GM21723 (cell line): Measurements from ENCODE around the gene CAMTA1.

Experiments used
- ATAC-seq: cut with Tn5 transposase; IDR thresholded peaks from one replicate; pipeline ENCODE4 v1.9.1; 2021; ENCODE audit warnings: mild to moderate bottlenecking, moderate library complexity; ENCODE audit not compliant: unreplicated experiment

Gene CAMTA1

DNA sequence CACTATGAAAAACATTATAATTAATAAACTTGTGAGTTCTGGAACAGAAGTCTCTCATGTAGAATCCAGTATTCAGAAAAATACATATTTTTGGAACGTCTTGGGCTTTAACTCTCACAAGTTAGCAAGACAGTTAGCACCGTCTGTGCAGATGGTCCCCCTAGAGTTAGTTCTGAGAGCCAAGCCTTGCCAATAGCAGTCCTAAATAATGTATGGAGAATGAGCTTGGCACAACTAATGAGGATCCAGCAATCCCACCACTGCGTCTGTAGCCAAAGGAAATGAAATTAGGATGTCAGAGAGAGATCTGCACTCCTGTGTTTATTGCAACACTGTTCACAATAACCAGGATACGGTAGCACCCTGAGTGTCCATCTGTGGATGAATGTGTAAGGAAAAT lies 931.3 kb downstream of the CAMTA1 start:
- ATAC-seq = no peak

- ATAC-seq = no peak
These were observed 932.6 kb downstream of the CAMTA1 start for GRCh38 chr1:7717748-7718368.

DNA sequence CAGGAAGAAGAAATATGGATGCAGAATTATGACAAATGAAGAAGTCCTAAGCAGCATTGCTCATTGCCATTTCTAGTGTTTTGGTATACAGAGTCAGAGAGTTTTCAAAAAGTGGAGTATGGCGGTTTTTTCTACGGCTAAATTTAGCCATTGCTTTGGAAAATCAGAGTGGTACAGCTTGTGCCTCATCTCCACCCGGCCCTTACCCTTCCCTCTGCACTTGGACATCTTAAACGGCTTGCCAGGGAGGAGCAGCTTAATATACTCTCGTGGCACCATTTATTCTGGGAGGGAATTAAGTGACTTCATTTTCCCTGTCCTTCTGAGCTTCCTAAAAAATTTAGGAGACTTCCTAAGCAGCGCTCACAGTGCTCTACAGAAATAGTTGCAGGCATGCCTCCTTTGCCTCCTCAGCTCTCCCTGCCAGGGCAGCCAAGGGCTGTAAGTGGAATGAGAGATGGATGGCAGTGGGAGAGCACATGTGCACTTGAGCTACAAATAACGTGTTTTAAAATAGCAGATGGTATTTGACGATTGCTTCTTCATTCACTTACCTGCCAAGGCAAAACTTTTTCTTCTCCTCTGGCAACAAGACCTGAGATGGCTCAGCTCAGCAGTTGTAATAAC lies 934.3 kb downstream of the CAMTA1 start:
- ATAC-seq = no peak

DNA sequence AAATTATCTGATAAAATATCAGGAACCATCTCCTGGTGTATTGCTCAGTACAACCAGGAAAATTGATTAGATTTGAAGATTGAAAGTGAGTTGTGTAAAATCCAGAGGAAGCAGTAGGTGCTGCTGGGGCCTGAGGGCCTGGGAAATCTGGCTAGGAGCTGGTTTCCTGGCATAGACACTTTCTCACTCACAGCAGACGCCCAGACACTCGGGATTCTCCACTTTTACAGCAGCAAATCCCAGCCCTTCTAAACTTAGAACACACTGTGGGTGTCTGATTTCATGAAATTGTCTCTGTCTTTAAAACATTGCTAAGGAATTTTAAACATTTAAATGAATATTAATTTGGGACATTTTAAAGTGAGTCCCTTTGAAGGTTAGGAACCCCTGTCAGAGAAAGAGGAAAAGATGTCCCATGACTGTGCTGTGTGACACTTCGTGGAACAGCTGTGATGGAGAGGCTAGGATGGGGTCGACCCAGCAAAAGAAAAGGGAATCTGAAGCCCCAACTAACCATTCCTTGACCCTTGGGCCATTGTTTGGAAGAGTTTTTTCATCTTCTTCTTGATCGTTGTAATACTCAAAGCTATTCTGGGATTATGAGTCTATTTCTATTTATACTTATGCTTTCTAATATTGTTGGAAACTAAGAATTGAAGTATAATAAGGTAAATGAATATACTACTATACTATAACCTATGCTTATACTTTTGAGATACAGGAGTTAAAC lies 936.9 kb downstream of the CAMTA1 start:
- no peak for ATAC-seq

DNA sequence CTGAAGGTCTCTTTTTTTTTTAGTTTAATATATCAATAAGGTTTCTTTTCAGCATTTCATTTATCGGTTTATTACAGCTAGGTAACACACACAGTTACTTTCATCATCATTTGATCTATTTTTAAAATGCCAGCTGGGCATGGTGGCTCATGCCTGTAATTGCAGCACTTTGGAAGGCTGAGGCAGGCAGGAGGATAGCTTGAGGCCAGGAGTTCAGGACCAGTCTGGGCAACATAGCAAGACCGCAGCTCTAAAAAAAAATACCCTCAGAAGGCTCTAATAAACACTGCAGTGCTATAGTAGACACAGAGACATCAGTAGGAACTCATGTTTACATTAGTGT lies 937.4 kb downstream of the CAMTA1 start:
- ATAC-seq = no peak

GRCh38 chr1:7726623-7727022 lies 941.4 kb downstream of the CAMTA1 start:
- no peak for ATAC-seq

GRCh38 chr1:7727809-7728471 lies 942.7 kb downstream of the CAMTA1 start:
- no peak for ATAC-seq

GRCh38 chr1:7729761-7730160 lies 944.5 kb downstream of the CAMTA1 start:
- ATAC-seq = no peak

GRCh38 chr1:7732331-7732730 lies 947.1 kb downstream of the CAMTA1 start:
- ATAC-seq = no peak

- no peak for ATAC-seq
These were observed 948.0 kb downstream of the CAMTA1 start for GRCh38 chr1:7733276-7733675.

- no peak for ATAC-seq
These were observed 952.8 kb downstream of the CAMTA1 start for GRCh38 chr1:7738044-7738443.

- ATAC-seq = no peak
These were observed 958.1 kb downstream of the CAMTA1 start for GRCh38 chr1:7743346-7743745.

- no peak for ATAC-seq
These were observed 959.6 kb downstream of the CAMTA1 start for GRCh38 chr1:7744882-7745281.

- ATAC-seq = no peak
These were observed 960.5 kb downstream of the CAMTA1 start for GRCh38 chr1:7745783-7746182.

DNA sequence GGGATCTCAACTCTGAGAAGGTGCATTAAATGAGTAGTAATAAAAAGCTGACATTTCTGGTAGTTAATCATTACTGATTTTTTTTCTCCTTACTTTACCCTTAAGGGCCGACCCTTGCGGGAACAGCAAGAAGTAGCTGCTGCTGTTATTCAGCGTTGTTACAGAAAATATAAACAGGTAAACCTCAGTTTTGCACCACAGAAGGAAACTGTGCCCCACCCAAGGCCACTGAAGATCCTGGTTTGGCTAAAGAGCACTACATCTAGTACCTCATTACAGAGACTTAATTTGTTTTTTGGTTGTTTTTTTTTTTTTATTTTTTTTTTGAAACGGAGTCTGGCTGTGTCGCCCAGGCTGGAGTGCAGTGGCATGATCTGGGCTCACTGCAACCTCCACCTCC lies 962.4 kb downstream of the CAMTA1 start:
- no peak for ATAC-seq

DNA sequence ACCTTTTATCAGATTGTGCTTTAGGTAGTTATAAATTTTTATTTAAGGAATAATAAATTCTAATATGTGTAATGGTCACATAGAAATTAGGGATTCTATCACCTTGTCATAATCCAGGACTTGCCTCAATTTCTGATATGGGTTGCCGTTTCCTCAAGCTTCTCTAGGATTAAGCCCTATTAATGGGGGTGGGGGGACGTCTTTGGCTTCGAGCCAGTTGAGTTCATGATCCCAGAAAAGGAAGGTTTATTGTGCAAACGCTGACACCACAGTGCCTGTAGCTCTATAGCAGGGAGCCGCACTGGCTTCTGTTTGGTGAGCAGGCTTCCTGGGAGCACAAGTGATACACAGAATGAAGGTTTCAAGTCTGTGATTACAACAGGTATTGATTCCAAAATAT lies 963.9 kb downstream of the CAMTA1 start:
- ATAC-seq = no peak

DNA sequence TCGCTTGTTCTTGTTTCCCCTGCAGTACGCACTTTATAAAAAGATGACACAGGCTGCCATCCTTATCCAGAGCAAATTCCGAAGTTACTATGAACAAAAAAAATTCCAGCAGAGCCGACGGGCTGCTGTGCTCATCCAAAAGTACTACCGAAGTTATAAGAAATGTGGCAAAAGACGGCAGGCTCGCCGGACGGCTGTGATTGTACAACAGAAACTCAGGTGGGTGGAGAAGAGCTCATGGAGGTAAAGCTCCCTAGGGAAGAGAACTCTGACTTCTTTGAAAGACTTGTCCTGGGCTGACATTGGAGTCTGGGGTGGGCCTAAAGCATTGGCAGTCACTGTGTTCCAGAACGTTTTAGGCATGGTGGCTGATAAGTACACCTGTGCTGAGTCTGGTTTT lies 965.9 kb downstream of the CAMTA1 start:
- no peak for ATAC-seq

DNA sequence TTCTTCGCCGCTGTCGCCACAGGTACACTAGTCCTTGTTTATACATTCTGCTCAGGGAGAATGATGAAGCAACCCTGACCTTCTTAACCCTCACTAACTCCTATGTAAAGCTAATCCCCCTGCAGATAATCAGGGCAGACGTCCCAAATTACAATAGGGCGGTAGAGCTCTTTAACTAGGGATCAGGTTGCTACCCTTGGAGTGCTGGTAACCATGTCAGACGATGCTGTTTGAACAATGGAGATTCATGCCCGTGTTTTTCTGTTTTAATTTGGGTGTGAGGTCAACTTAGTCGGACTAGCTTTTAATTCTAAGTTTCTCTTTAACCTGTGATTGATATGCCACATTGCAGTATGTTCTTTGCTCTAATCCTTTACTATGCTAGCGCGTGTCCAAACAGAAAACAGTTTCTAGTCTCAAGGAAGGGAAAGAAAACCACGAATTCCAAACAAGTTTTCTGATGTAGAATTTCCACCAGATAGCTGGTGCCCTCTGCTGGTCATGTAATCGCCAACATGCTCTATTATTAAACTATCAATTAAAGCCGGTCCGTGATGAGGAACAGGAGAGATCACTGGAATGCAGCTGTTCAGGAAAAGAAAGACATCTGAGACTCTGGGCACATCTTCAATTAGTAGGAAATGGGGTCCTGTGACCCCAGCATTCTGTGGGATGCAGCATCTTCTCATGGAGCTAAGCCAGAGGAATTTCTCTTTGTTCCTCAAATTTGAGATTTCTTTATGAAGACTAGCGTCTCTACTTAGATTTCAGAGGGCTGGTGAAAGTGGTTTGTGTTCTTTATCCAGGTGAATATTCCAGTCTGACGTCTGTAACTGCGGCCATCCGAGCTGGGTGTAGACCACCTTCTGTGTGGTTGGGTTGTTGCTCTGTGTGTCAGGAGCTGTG lies 967.5 kb downstream of the CAMTA1 start:
- no peak for ATAC-seq

DNA sequence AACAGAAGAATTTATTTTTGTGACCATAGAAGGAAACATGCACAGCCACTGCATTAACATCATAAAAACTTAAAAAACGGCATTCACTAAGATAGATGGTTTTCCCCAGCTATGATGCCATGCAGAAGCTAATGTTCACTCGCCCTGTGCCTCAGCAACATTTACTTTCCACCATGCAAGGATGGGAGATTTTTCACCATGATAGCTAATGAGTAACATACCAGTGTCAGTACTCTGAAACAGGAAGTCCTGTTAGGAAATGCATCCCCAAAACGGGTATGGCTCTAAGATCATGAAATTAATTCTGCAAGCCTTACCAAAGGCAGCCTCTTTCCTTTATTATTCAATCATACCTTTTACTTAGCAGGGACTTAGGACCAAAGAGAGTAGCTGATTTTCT lies 968.4 kb downstream of the CAMTA1 start:
- no peak for ATAC-seq

GRCh38 chr1:7754234-7754633 lies 969.0 kb downstream of the CAMTA1 start:
- ATAC-seq = no peak

DNA sequence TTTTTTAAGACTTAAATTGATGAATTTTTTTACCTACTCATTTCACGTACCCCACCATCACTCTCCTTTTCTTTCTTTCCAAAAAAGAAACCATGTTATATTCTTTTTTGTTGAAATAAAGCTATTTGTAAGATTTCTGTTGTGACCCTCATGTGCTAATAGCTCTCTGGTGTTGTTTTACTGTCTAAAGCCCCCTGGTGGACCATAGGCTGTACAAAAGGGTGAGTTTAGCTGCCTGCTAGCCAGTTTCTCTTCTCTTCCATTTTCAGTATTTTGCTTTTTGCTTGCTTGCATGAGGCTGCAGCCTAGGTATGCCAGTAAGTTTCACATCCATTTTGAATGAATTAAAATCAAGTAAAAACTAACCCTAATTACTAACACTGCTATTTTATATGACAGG lies 970.2 kb downstream of the CAMTA1 start:
- no peak for ATAC-seq
